Measurements from ENCODE around the gene WNT8B.

DNA sequence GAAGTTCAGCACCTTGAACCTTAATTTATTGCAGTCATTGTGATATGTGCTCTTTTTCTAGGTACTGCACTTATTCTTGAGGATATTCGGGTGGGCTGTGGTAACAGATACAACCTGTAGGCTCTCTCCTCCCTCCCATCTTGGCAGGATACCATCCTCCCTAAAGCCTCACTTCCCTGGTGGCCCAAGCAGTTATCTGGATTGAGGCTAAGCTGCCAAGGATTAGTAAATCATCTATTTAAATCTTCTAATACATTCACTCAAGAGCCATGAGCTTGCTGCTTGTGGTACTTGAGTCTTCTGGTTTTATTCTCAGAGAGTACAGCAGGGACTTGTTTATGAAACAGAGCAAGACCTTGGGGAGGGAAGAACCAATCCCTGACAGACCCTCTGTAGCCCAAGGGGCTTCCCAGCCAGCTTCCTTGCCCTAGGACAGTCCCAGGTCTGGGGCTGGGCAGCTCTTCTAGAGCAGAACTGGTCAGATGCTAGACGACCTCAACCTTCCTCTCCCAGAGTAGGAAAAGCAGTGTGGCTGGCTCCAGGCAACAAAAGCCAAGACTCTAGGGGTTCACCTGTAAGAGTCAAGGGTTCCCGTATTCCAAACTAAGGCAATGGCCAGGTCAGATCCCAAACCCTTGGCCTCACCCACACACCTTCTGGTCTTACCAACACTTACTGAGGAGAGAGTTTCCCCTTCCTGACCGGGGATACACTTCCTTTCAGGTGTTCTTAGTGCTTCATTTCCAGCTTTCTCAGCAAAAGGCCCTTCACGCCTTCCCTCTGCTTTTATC is 21.3 kb downstream of the WNT8B start:
- TF ChIP-seq KLF11 (CRISPR knock-in tag; IDR thresholded peaks at IDR 0.05) (no peak), SRY (CRISPR knock-in tag; IDR thresholded peaks at IDR 0.05) (no peak), ZNF552 (CRISPR knock-in tag; IDR thresholded peaks at IDR 0.05; ENCODE audit: borderline replicate concordance) (no peak), ZBTB7A (CRISPR knock-in tag; IDR thresholded peaks at IDR 0.05) (no peak), ZNF101 (CRISPR knock-in tag; IDR thresholded peaks at IDR 0.05; ENCODE audit: borderline replicate concordance, low read depth) (no peak), RBM39 (IDR thresholded peaks at IDR 0.05; ENCODE audit: low read depth, low read length, poor library complexity, severe bottlenecking) (no peak), ZNF335 (CRISPR knock-in tag; IDR thresholded peaks at IDR 0.05) (no peak)
- TF ChIP-seq, protein P1, sequence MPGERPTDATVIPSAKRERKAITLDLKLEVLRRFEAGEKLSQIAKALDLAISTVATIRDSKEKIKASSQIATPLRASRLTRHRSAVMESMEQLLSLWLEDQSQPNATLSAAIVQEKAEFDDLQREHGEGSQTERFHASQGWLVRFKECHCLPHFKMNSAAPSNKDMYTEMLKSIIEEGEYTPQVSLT (CRISPR knock-in tag; IDR thresholded peaks at IDR 0.05; ENCODE audit: borderline replicate concordance, low read depth) = no peak

Measured in HepG2 (cell line).